HepG2 (cell line): Measurements from ENCODE around the gene AKAP8. TPM values are rescaled to one million over a fixed set of nuclear protein-coding genes. Genes with fewer than 3 reads are reported as not detected.

ENCODE experiments used
- ATAC-seq: fragments of 200-7000 bp; cut with Tn5 transposase; 3 replicates; pipeline ENCODE4 v1.9.1; 2020; ENCODE audit warnings: mild to moderate bottlenecking, moderate library complexity
- BruUV-seq: library from RNA; stranded (reverse); fragments of 400-500 nt; replicated peaks from 2 replicates; lab custom pipeline; 2021; lab: Mats Ljungman, UMichigan
- CTCF ChIA-PET: fragments of 300-600 bp; formaldehyde crosslinking; extraction: SDS; loops from one replicate; lab custom pipeline; 2021; ENCODE audit warnings: low total read pairs, inconsistent platforms, low intra/inter-chr PET ratio; lab: Yijun Ruan, JAX
- POLR2A ChIA-PET: fragments of 350-600 bp; sonication (Branson Sonifier 250); formaldehyde crosslinking; loops from one replicate; lab custom pipeline; 2020; ENCODE audit warnings: antibody characterized with exemption, inconsistent platforms; lab: Yijun Ruan, JAX
- DNase-seq: peaks from one replicate; pipeline ENCODE4 v3.0.0-alpha.2; 2015; ENCODE audit warnings: low spot score
- FAIRE-seq: peaks from 3 replicates; lab custom pipeline; 2011; peaks lifted over from hg19 to GRCh38; lab: Jason Lieb, UNC
- H2AFZ ChIP-seq: one replicate; pipeline ENCODE4 v1.6.1; 2011; ENCODE audit warnings: low read length, inconsistent platforms
- H3K27ac ChIP-seq: fragments of 300-600 bp; 3 replicates; pipeline ENCODE4 v1.8.0; 2011; ENCODE audit warnings: mixed run types, mild to moderate bottlenecking, mixed read lengths, low read length, inconsistent platforms; ENCODE audit not compliant: insufficient read depth; ENCODE audit errors: extremely low read length
- H3K27me3 ChIP-seq, 2 experiments: fragments of 200-600 bp in 1 of 2; 2 replicates in 1 of 2; 3 replicates in 1 of 2; pipeline versions ENCODE4 v1.6.0 to v1.8.0; 2011; ENCODE audit warnings: low read length in 2 of 2, mild to moderate bottlenecking in 2 of 2, moderate library complexity in 2 of 2, inconsistent platforms in 1 of 2; ENCODE audit not compliant: insufficient read depth in 2 of 2, control insufficient read depth in 1 of 2
- H3K36me3 ChIP-seq, 2 experiments: fragments of 200-600 bp in 1 of 2; replicated peaks in 1 of 2; 2 replicates in 1 of 2; 3 replicates in 1 of 2; pipeline versions ENCODE4 v1.5.1 to v1.8.0; 2011; ENCODE audit warnings: low read length in 2 of 2, inconsistent platforms in 1 of 2; ENCODE audit not compliant: insufficient read depth in 2 of 2, control insufficient read depth in 1 of 2
- H3K4me1 ChIP-seq: 2 replicates; pipeline ENCODE4 v1.5.1; 2012; ENCODE audit warnings: low read length, inconsistent platforms; ENCODE audit not compliant: insufficient read depth
- H3K4me2 ChIP-seq: 2 replicates; pipeline ENCODE4 v1.6.0; 2011; ENCODE audit warnings: low read depth, low read length, inconsistent platforms
- H3K4me3 ChIP-seq, 3 experiments: fragments of 200-600 bp in 1 of 3; sonication (generic), shearing (Covaris generic) in 1 of 3; replicated peaks in 1 of 3; 2 replicates each; pipeline ENCODE4 v1.5.1; 2011 to 2016; ENCODE audit warnings: low read length in 3 of 3, inconsistent platforms in 2 of 3, low read depth in 2 of 3, mild to moderate bottlenecking in 2 of 3, control low read depth in 1 of 3, mixed read lengths in 1 of 3; ENCODE audit not compliant: insufficient read depth in 1 of 3
- H3K79me2 ChIP-seq: one replicate; pipeline ENCODE4 v1.6.1; 2011; ENCODE audit warnings: low read length, inconsistent platforms; ENCODE audit not compliant: insufficient read depth
- H3K9ac ChIP-seq: 2 replicates; pipeline ENCODE4 v1.6.0; 2011; ENCODE audit warnings: mild to moderate bottlenecking, low read depth, low read length, inconsistent platforms; ENCODE audit not compliant: insufficient read depth
- H3K9me3 ChIP-seq: 2 replicates; pipeline ENCODE4 v1.5.1; 2012; ENCODE audit warnings: mild to moderate bottlenecking, low read length
- H4K20me1 ChIP-seq: 2 replicates; pipeline ENCODE4 v1.6.0; 2011; ENCODE audit warnings: inconsistent platforms, mild to moderate bottlenecking, low read length, moderate library complexity; ENCODE audit not compliant: insufficient read depth
- AGO2 ChIP-seq: fragments of 200-400 bp; formaldehyde crosslinking; optimal IDR thresholded peaks from 2 replicates; pipeline ENCODE3; 2017; ENCODE audit warnings: mild to moderate bottlenecking, low read depth, low read length, moderate library complexity
- MBNL3 ChIP-seq: fragments of 250-450 bp; sonication (Bioruptor Pico); conservative IDR thresholded peaks from 2 replicates; pipeline ENCODE4 v1.8.0; 2022; ENCODE audit warnings: mild to moderate bottlenecking, inconsistent platforms
- ZFP36 ChIP-seq: fragments of 150-350 bp; IDR thresholded peaks from 2 replicates; pipeline ENCODE4 v1.6.1; 2018; ENCODE audit warnings: borderline replicate concordance, low read length, low read depth; ENCODE audit not compliant: partially characterized antibody
- WGBS: methylation state at CpG from one replicate; pipeline ENCODE4 v1.1.6; 2017; ENCODE audit warnings: low lambda C conversion rate; 5-methylcytosine and 5-hydroxymethylcytosine counted together
- in situ Hi-C: cut with HindIII; loops from 2 replicates; pipeline ENCODE4 v1.10.0; 2017; ENCODE audit warnings: low pct_unique_long_range_greater_than_20kb; ENCODE audit not compliant: extremely low pct_ligation_motif_present
- intact Hi-C: fragments of 100-400 bp; cut with micrococcal nuclease; formaldehyde crosslinking; loops from one replicate; pipeline ENCODE4 v1.10.0; 2022; ENCODE audit not compliant: unreplicated experiment
- polyA plus RNA-seq, 8 experiments: library from polyadenylated mRNA; depleted of rRNA in 3 of 8; stranded (reverse) in 7 of 8; unstranded in 1 of 8; fragments of >200 nt; fragmentation: Illumina TruSeq in 4 of 8; extraction: Trizol in 4 of 8; gene quantifications; 2 replicates each; pipeline versions ENCODE4 v1.2.1 to v1.2.3, GENCODE V29; 2011 to 2016; ENCODE audit warnings: low read depth in 4 of 8, missing spikeins in 1 of 8, mixed read lengths in 1 of 8; ENCODE audit not compliant: insufficient read depth in 1 of 8
- total RNA-seq, 5 experiments: library from RNA; depleted of rRNA; stranded (reverse); fragments of >200 nt; fragmentation: Illumina TruSeq; extraction: Trizol; gene quantifications; 2 replicates each; pipeline ENCODE4 v1.2.3, GENCODE V29; 2016; ENCODE audit warnings: low read depth in 1 of 5

Gene AKAP8
- total and polyA plus RNA-seq, 2 of the 13 experiments (the other 11 are each of a cell fraction or from before 2014, with no cell fraction given): 15.9 to 22.1 TPM

- H3K9me3 ChIP-seq: no peaks in the 10 kb centered on the region
- H3K79me2 ChIP-seq: peaks cover 41% of the 10 kb centered on the region
- FAIRE-seq: no peak
- peaks cover 7% of the 10 kb centered on the region for H3K4me1 ChIP-seq
- no peak overlapping the region for H3K4me3 ChIP-seq
- no peaks in the 10 kb centered on the region for H3K27me3 ChIP-seq
- TF ChIP-seq MBNL3 (CRISPR knock-in tag) (no peak), AGO2 (peak; percentile 42)
- no peak overlapping the region for H3K4me2 ChIP-seq
- intact Hi-C loops: no loop called here
- H3K36me3 ChIP-seq: peaks cover 58 to 88% of the 10 kb centered on the region in 2 experiments
- H3K9ac ChIP-seq: no peak overlapping the region
- POLR2A ChIA-PET: no interaction called here
- H2AFZ ChIP-seq: no peak overlapping the region
- DNase-seq: no peak
- CTCF ChIA-PET: no interaction called here
- no peak for ATAC-seq
- BruUV-seq: TSS peak; percentile 27
- in situ Hi-C loops: no loop called here
- H3K27ac ChIP-seq: no peak overlapping the region
- peaks cover 16% of the 10 kb centered on the region for H4K20me1 ChIP-seq
- WGBS: 94% methylated on average over 19 of the region's 29 CpGs
Observed at GRCh38 chr19:15400521-15401396, 21.2 kb upstream of the AKAP8 start.

- FAIRE-seq: no peak
- H3K79me2 ChIP-seq: peaks cover 30% of the 10 kb centered on the region
Observed at GRCh38 chr19:15399635-15400034, 20.0 kb upstream of the AKAP8 start.

More at GRCh38 chr19:15399635-15400034, 20.0 kb upstream of the AKAP8 start:
- Histone ChIP-seq H3K9me3 (no peaks in the 10 kb centered on the region), H3K4me3 (no peak overlapping the region), H3K9ac (no peak overlapping the region), H3K36me3 (peaks cover 58 to 85% of the 10 kb centered on the region in 2 experiments), H3K4me2 (no peak overlapping the region), H2AFZ (no peak overlapping the region), H4K20me1 (peaks cover 11% of the 10 kb centered on the region; the same call in 1 of the 2 replicates), H3K27me3 (no peaks in the 10 kb centered on the region), H3K4me1 (peaks cover 2% of the 10 kb centered on the region), H3K27ac (no peak overlapping the region)
- TF ChIP-seq AGO2 (peak; percentile 67), ZFP36 (no peak)
- ATAC-seq (no peak), DNase-seq (no peak)
- intact Hi-C loops: no loop called here
- no TSS peak for BruUV-seq
- CTCF ChIA-PET: no interaction called here
- in situ Hi-C loops: no loop called here
- WGBS: 99% methylated on average over 12 of the region's 14 CpGs
- POLR2A ChIA-PET: no interaction called here
